Measurements from ENCODE around the gene PLXNC1.

The PLXNC1 gene

GRCh38 chr12:94284046-94284445, 135.7 kb downstream of the PLXNC1 start:
- H3K36me3 ChIP-seq (ENCODE audit: control insufficient read depth in 2 of 2, insufficient read depth in 1 of 2, low read length in 2 of 2), result no peaks in the 10 kb centered on the region
- POLR2A ChIA-PET, result interaction anchor here (0.7 kb wide), 2 partner anchors 79 to 421 kb away, joined by 3 to 13 read pairs; no protein-coding TSS in a partner anchor
- CTCF ChIA-PET, result interaction anchor here (0.7 kb wide), 1 partner anchor 284 kb away, joined by 7 read pairs; no protein-coding TSS in a partner anchor

GRCh38 chr12:94284859-94285258, 136.5 kb downstream of the PLXNC1 start:
- ChIA-PET POLR2A (no interaction called here), CTCF (interaction anchor here (0.6 kb wide), 1 partner anchor 1292 kb away, joined by 3 read pairs; no protein-coding TSS in a partner anchor)
- H3K9me3 ChIP-seq (ENCODE audit: control insufficient read depth, insufficient read depth, low read depth, low read length), result no peaks in the 10 kb centered on the region
- no peak overlapping the region for H3K4me3 ChIP-seq (ENCODE audit: low read depth, low read length)
- H3K36me3 ChIP-seq (ENCODE audit: control insufficient read depth in 2 of 2, insufficient read depth in 1 of 2, low read length in 2 of 2), result no peaks in the 10 kb centered on the region
- TF ChIP-seq ZBTB49 (tag by site-specific recombination; IDR thresholded peaks at IDR 0.05; ENCODE audit: low read depth) (no peak), REST (tag by site-specific recombination; IDR thresholded peaks at IDR 0.05) (peak; percentile 84)
- H3K27ac ChIP-seq (ENCODE audit: extremely low read depth, low read depth, low read length), result no peak overlapping the region
- peaks cover 2% of the 10 kb centered on the region for H3K4me1 ChIP-seq (ENCODE audit: control insufficient read depth, insufficient read depth, low read length)

More at GRCh38 chr12:94284046-94284445, 135.7 kb downstream of the PLXNC1 start:
- H3K9me3 ChIP-seq (ENCODE audit: control insufficient read depth, insufficient read depth, low read depth, low read length), result no peaks in the 10 kb centered on the region
- no peak overlapping the region for H3K4me3 ChIP-seq (ENCODE audit: low read depth, low read length)
- TF ChIP-seq SP3 (tag by site-specific recombination; IDR thresholded peaks at IDR 0.05), result no peak
- no peak for TF ChIP-seq ZSCAN30 (tag by site-specific recombination; IDR thresholded peaks at IDR 0.05)
- no peak for TF ChIP-seq ZNF768 (tag by site-specific recombination; IDR thresholded peaks at IDR 0.05)
- TF ChIP-seq ZNF404 (tag by site-specific recombination; IDR thresholded peaks at IDR 0.05), result no peak
- TF ChIP-seq ZNF416 (tag by site-specific recombination; IDR thresholded peaks at IDR 0.05), result no peak
- no peak overlapping the region for H3K27ac ChIP-seq (ENCODE audit: extremely low read depth, low read depth, low read length)
- H3K4me1 ChIP-seq (ENCODE audit: control insufficient read depth, insufficient read depth, low read length), result no peaks in the 10 kb centered on the region; the same call in 1 of the 2 replicates

GRCh38 chr12:94285943-94286582, 137.7 kb downstream of the PLXNC1 start:
- Histone ChIP-seq H3K36me3 (ENCODE audit: control insufficient read depth in 2 of 2, insufficient read depth in 1 of 2, low read length in 2 of 2) (no peaks in the 10 kb centered on the region), H3K27ac (ENCODE audit: extremely low read depth, low read depth, low read length) (no peak overlapping the region), H3K4me3 (ENCODE audit: low read depth, low read length) (no peak overlapping the region), H3K4me1 (ENCODE audit: control insufficient read depth, insufficient read depth, low read length) (peaks cover 5% of the 10 kb centered on the region), H3K9me3 (ENCODE audit: control insufficient read depth, insufficient read depth, low read depth, low read length) (no peaks in the 10 kb centered on the region)
- POLR2A ChIA-PET, result no interaction called here
- CTCF ChIA-PET, result interaction anchor here (0.6 kb wide), 1 partner anchor 146 kb away, joined by 3 read pairs; no protein-coding TSS in a partner anchor
- TF ChIP-seq ZNF248 (tag by site-specific recombination; IDR thresholded peaks at IDR 0.05), result no peak
- TF ChIP-seq ZNF621 (tag by site-specific recombination; IDR thresholded peaks at IDR 0.05), result no peak

- ChIA-PET POLR2A (no interaction called here), CTCF (no interaction called here)
- Histone ChIP-seq H3K9me3 (ENCODE audit: control insufficient read depth, insufficient read depth, low read depth, low read length) (no peaks in the 10 kb centered on the region), H3K4me3 (ENCODE audit: low read depth, low read length) (no peak overlapping the region), H3K4me1 (ENCODE audit: control insufficient read depth, insufficient read depth, low read length) (peaks cover 5% of the 10 kb centered on the region), H3K27ac (ENCODE audit: extremely low read depth, low read depth, low read length) (no peak overlapping the region), H3K36me3 (ENCODE audit: control insufficient read depth in 2 of 2, insufficient read depth in 1 of 2, low read length in 2 of 2) (no peaks in the 10 kb centered on the region)
- TF ChIP-seq ZNF571 (tag by site-specific recombination; IDR thresholded peaks at IDR 0.05) (no peak), ZNF223 (tag by site-specific recombination; IDR thresholded peaks at IDR 0.05) (no peak)
Observed at GRCh38 chr12:94286583-94287244, 138.3 kb downstream of the PLXNC1 start.

Data from HEK293 (cell line).